Measurements from ENCODE around the gene TMEM120B.

TMEM120B gene

DNA sequence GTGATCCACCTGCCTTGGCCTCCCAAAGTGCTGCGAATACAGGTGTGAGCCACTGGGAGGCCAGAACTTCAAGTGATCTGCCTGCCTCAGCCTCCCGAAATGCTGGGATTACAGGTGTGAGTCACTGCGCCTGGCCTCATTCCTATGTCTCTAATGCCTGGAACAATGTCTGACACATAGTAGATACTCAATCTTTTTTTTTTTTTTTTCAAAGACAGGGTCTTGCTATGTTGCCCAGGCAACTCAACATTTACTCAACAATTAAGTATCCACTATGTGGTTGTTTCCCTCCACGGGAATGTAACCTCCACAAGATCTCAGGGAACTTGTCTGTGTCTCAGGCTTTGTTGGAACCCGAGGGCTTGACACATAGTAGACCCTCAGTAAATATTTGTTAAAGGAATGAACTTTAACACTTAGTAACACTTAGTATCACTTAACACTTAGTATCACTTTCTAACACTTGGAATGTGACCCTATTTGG lies 3.0 kb upstream of the TMEM120B start:
- Histone ChIP-seq H3K4me2 (ENCODE audit: low read length) (no peak overlapping the region), H3K9ac (ENCODE audit: low read length) (no peak overlapping the region), H3K36me3 (ENCODE audit: control insufficient read depth, insufficient read depth, low read length) (no peaks in the 10 kb centered on the region), H2BK15ac (replicated peaks; ENCODE audit: low read depth) (no peak overlapping the region), H3K18ac (ENCODE audit: low read length) (no peak overlapping the region), H3K4me1 (ENCODE audit: control insufficient read depth, low read depth, low read length) (peaks cover 4% of the 10 kb centered on the region), H3K4ac (ENCODE audit: low read depth, low read length) (no peak overlapping the region), H3K4me3 (ENCODE audit: low read length) (no peak overlapping the region), H4K5ac (ENCODE audit: low read length) (no peak overlapping the region), H3K27ac (ENCODE audit: low read depth, low read length) (no peak overlapping the region), H3K27me3 (ENCODE audit: insufficient read depth, low read length, poor library complexity) (no peaks in the 10 kb centered on the region), H2BK120ac (ENCODE audit: low read depth, low read length) (no peak overlapping the region), H4K8ac (ENCODE audit: low read depth, low read length) (no peak overlapping the region), H2BK5ac (ENCODE audit: low read length) (no peak overlapping the region), H2AK5ac (ENCODE audit: low read length) (no peak overlapping the region), H3K79me1 (ENCODE audit: low read length) (peaks cover 5% of the 10 kb centered on the region), H3K56ac (ENCODE audit: low read length) (no peak overlapping the region), H3K23ac (ENCODE audit: low read length) (no peak overlapping the region), H3K79me2 (ENCODE audit: control insufficient read depth, insufficient read depth, low read length) (peaks cover 11% of the 10 kb centered on the region)
- DNase-seq = peak; percentile 74
- WGBS (ENCODE audit: extremely low coverage, insufficient coverage, low lambda C conversion rate) = no CpG with 5 or more reads among the region's 5 CpGs

DNA sequence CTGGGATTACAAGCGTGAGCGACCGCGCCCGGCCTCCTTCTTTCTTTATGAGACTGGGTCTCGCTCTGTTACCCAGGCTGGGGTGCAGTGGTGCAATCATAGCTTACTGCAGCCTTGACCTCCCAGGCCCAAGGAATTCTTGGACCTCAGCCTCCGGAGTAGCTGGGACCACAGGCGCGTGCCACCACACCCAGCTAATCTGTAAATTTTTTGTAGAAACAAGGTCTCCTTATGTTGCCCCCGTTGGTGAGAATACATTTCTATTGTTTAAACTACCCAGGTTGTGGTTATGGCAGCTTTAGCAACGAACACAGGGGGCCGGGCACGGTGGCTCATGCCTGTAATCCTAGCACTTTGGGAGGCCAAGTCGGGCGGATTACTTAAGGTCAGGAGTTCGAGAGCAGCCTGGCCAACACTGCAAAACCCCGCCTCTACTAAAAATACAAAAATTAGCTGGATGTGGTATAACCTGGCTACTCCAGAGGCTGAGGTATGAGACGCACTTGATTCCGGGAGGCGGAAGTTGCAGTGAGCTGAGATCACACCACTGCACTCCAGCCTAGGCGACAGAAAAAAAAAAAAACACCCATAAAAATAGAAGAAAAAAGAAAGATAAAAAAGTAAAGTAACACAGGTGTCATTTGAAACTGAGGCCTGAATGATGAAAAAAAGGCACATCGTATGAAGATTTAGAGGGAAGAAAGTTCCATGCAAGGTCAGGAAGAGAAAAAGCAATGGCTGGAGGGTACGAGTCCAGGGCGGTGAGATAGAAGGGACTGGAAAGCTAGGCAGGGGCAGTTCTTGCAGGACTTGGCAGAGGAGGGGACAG lies 977 bp upstream of the TMEM120B start:
- no peak for DNase-seq
- Histone ChIP-seq H3K36me3 (ENCODE audit: control insufficient read depth, insufficient read depth, low read length) (no peaks in the 10 kb centered on the region), H2BK5ac (ENCODE audit: low read length) (no peak overlapping the region), H2AK5ac (ENCODE audit: low read length) (no peak overlapping the region), H3K4me1 (ENCODE audit: control insufficient read depth, low read depth, low read length) (peaks cover 4% of the 10 kb centered on the region), H3K4me3 (ENCODE audit: low read length) (peak overlapping the region; percentile 51), H3K27ac (ENCODE audit: low read depth, low read length) (no peak overlapping the region), H4K8ac (ENCODE audit: low read depth, low read length) (no peak overlapping the region), H3K56ac (ENCODE audit: low read length) (peak overlapping the region; percentile 93), H2BK15ac (replicated peaks; ENCODE audit: low read depth) (no peak overlapping the region), H3K4me2 (ENCODE audit: low read length) (peak overlapping the region; percentile 71), H2BK120ac (ENCODE audit: low read depth, low read length) (no peak overlapping the region), H3K27me3 (ENCODE audit: insufficient read depth, low read length, poor library complexity) (no peaks in the 10 kb centered on the region), H3K79me2 (ENCODE audit: control insufficient read depth, insufficient read depth, low read length) (peaks cover 14% of the 10 kb centered on the region), H3K23ac (ENCODE audit: low read length) (no peak overlapping the region), H3K9ac (ENCODE audit: low read length) (peak overlapping the region; percentile 68), H3K79me1 (ENCODE audit: low read length) (peaks cover 11% of the 10 kb centered on the region), H3K4ac (ENCODE audit: low read depth, low read length) (no peak overlapping the region), H3K18ac (ENCODE audit: low read length) (no peak overlapping the region), H4K5ac (ENCODE audit: low read length) (no peak overlapping the region)
- WGBS (ENCODE audit: extremely low coverage, insufficient coverage, low lambda C conversion rate) = no CpG with 5 or more reads among the region's 24 CpGs

DNA sequence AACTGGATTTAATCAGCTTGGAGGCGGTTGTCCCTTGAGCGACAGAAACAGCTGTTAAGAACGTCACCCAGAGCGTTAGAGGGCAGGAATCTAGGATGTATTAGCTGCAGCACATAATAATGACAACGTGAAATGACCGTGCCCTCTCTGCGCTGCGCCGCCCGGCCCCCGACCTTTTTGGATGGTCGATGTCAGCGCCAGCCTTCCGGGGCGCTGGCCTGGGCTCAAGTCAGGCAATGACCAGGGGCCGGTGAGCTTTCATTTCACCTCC lies 427 bp upstream of the TMEM120B start:
- Histone ChIP-seq H3K36me3 (ENCODE audit: control insufficient read depth, insufficient read depth, low read length) (no peaks in the 10 kb centered on the region), H4K5ac (ENCODE audit: low read length) (no peak overlapping the region), H3K56ac (ENCODE audit: low read length) (peak overlapping the region; percentile 93), H4K8ac (ENCODE audit: low read depth, low read length) (no peak overlapping the region), H2BK120ac (ENCODE audit: low read depth, low read length) (no peak overlapping the region), H2BK5ac (ENCODE audit: low read length) (no peak overlapping the region), H3K79me2 (ENCODE audit: control insufficient read depth, insufficient read depth, low read length) (peaks cover 14% of the 10 kb centered on the region), H2AK5ac (ENCODE audit: low read length) (no peak overlapping the region), H3K4me2 (ENCODE audit: low read length) (peak overlapping the region; percentile 71), H3K27ac (ENCODE audit: low read depth, low read length) (no peak overlapping the region), H3K4me3 (ENCODE audit: low read length) (peak overlapping the region; percentile 51), H3K23ac (ENCODE audit: low read length) (no peak overlapping the region), H3K4ac (ENCODE audit: low read depth, low read length) (no peak overlapping the region), H3K9ac (ENCODE audit: low read length) (peak overlapping the region; percentile 68), H3K4me1 (ENCODE audit: control insufficient read depth, low read depth, low read length) (peaks cover 4% of the 10 kb centered on the region), H3K18ac (ENCODE audit: low read length) (no peak overlapping the region), H3K79me1 (ENCODE audit: low read length) (peaks cover 11% of the 10 kb centered on the region), H2BK15ac (replicated peaks; ENCODE audit: low read depth) (no peak overlapping the region), H3K27me3 (ENCODE audit: insufficient read depth, low read length, poor library complexity) (no peaks in the 10 kb centered on the region)
- DNase-seq = peak; percentile 72
- no CpG with 5 or more reads among the region's 16 CpGs for WGBS (ENCODE audit: extremely low coverage, insufficient coverage, low lambda C conversion rate)

DNA sequence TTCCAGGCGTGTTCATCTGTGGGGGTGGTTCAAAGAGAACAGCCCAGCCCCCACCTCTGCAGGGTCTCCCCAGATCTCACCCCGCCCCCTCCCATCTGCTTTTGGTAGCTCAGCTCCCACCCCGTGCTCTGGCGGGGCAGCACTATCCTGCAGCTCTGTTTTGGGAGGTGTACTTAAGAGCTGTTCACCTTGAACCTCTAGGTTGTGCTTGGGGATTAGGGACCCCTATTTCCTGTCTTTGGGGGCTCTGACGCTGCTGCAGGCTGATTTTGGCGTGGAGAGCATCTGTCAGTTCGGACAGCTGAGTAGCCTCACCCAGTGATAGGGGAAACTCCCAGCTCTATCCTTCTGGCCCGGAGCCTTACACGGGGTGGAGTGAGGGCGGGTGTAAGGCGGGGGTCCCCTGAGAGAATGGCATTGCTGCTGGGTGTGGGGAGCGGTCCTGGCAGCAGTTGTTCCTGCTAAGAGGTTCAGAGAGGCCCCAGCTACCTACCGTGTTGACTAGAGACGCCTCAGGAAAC lies 765 bp downstream of the TMEM120B start:
- peaks cover 16% of the 10 kb centered on the region for H3K79me2 ChIP-seq (ENCODE audit: control insufficient read depth, insufficient read depth, low read length)
- no peak overlapping the region for H4K5ac ChIP-seq (ENCODE audit: low read length)
- H3K27me3 ChIP-seq (ENCODE audit: insufficient read depth, low read length, poor library complexity) = no peaks in the 10 kb centered on the region
- no peak overlapping the region for H2BK120ac ChIP-seq (ENCODE audit: low read depth, low read length)
- H2AK5ac ChIP-seq (ENCODE audit: low read length) = no peak overlapping the region
- H3K4me2 ChIP-seq (ENCODE audit: low read length) = peak overlapping the region; percentile 96
- peaks cover 11% of the 10 kb centered on the region for H3K79me1 ChIP-seq (ENCODE audit: low read length)
- peak overlapping the region; percentile 80 for H3K23ac ChIP-seq (ENCODE audit: low read length)
- H3K36me3 ChIP-seq (ENCODE audit: control insufficient read depth, insufficient read depth, low read length) = no peaks in the 10 kb centered on the region
- DNase-seq = no peak
- H3K56ac ChIP-seq (ENCODE audit: low read length) = peak overlapping the region; percentile 91
- no peak overlapping the region for H2BK5ac ChIP-seq (ENCODE audit: low read length)
- no peak overlapping the region for H3K4ac ChIP-seq (ENCODE audit: low read depth, low read length)
- peak overlapping the region; percentile 87 for H3K9ac ChIP-seq (ENCODE audit: low read length)
- peak overlapping the region; percentile 80 for H3K4me3 ChIP-seq (ENCODE audit: low read length)
- H3K4me1 ChIP-seq (ENCODE audit: control insufficient read depth, low read depth, low read length) = peaks cover 4% of the 10 kb centered on the region
- no peak overlapping the region for H4K8ac ChIP-seq (ENCODE audit: low read depth, low read length)
- no CpG with 5 or more reads among the region's 14 CpGs for WGBS (ENCODE audit: extremely low coverage, insufficient coverage, low lambda C conversion rate)
- no peak overlapping the region for H3K27ac ChIP-seq (ENCODE audit: low read depth, low read length)
- peak overlapping the region; percentile 52 for H3K18ac ChIP-seq (ENCODE audit: low read length)
- H2BK15ac ChIP-seq (replicated peaks; ENCODE audit: low read depth) = no peak overlapping the region

DNA sequence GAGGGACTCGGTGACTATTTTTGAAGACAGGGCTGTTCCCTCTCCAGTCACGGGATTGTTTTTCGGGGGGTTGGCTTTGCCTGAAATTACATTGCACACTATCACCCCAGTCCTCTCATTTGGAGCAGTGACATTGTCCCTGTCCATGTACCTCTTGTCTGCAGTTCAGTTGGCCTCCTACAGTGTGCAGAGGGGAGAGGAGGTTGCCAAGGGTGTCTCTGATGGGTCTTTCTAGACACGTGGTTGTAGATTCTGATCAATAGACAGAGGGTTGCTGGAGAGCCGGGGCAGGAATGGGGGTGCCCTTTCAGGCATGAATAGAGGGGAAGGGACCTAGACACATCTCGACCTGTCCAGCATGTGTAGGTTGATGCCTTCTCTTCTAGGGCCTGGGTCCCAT lies 1.2 kb downstream of the TMEM120B start:
- H4K8ac ChIP-seq (ENCODE audit: low read depth, low read length) = no peak overlapping the region
- no peak for DNase-seq

More for the DNA sequence above, 1.2 kb downstream of the TMEM120B start:
- Histone ChIP-seq H3K79me1 (ENCODE audit: low read length) (peaks cover 14% of the 10 kb centered on the region), H3K36me3 (ENCODE audit: control insufficient read depth, insufficient read depth, low read length) (no peaks in the 10 kb centered on the region), H2BK15ac (replicated peaks; ENCODE audit: low read depth) (no peak overlapping the region), H3K23ac (ENCODE audit: low read length) (peak overlapping the region; percentile 80), H3K79me2 (ENCODE audit: control insufficient read depth, insufficient read depth, low read length) (peaks cover 17% of the 10 kb centered on the region), H3K4me2 (ENCODE audit: low read length) (peak overlapping the region; percentile 96), H3K27me3 (ENCODE audit: insufficient read depth, low read length, poor library complexity) (no peaks in the 10 kb centered on the region), H3K56ac (ENCODE audit: low read length) (peak overlapping the region; percentile 91), H2AK5ac (ENCODE audit: low read length) (no peak overlapping the region), H3K4me1 (ENCODE audit: control insufficient read depth, low read depth, low read length) (peaks cover 4% of the 10 kb centered on the region), H3K4me3 (ENCODE audit: low read length) (no peak overlapping the region), H4K5ac (ENCODE audit: low read length) (no peak overlapping the region), H2BK5ac (ENCODE audit: low read length) (no peak overlapping the region), H2BK120ac (ENCODE audit: low read depth, low read length) (no peak overlapping the region), H3K9ac (ENCODE audit: low read length) (peak overlapping the region; percentile 87), H3K4ac (ENCODE audit: low read depth, low read length) (no peak overlapping the region), H3K27ac (ENCODE audit: low read depth, low read length) (no peak overlapping the region), H3K18ac (ENCODE audit: low read length) (no peak overlapping the region)
- WGBS (ENCODE audit: extremely low coverage, insufficient coverage, low lambda C conversion rate) = no CpG with 5 or more reads among the region's 6 CpGs
